ENCODE data around the gene CCSER2. TPM values are rescaled to one million over a fixed set of nuclear protein-coding genes. Genes with fewer than 3 reads are reported as not detected.
"Not testable (repeated sequence)": the region's sequence is repeated elsewhere in the genome, so short reads cannot be mapped to it uniquely, and the experiment has no call there.

Gene CCSER2
- total and polyA plus RNA-seq, 2 experiments from 2014 or later, result 30.6 to 76.8 TPM

DNA sequence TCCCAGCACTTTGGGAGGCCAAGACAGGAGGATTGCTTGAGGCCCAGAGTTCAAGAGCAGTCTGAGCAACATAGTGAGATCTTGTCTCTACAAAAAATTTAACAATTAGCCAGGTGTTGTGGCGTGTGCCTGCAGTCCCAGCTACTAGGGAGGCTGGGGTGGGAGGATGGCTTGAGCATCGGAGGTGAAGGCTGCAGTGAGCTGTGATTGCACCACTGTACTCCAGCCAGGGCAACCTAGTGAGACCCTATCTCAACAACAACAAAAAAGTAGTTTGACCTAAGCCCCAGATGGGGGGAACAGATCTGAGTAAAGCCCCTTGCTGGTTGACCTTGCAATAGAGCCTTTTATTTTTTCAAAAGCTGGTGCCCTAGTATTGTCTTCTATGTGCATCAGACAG, 15.6 kb upstream of the CCSER2 start:
- H3F3A ChIP-seq (ENCODE audit: insufficient read depth), result no peaks in the 10 kb centered on the region
- no peak overlapping the region for H3K4me2 ChIP-seq (ENCODE audit: unreplicated experiment)
- in situ Hi-C loops (cut with MboI), result no loop called here
- H4K20me1 ChIP-seq (ENCODE audit: insufficient read depth), result no peaks in the 10 kb centered on the region
- no peak overlapping the region for H2AFZ ChIP-seq
- TF ChIP-seq EZH2phosphoT487 (IDR thresholded peaks at IDR 0.05; ENCODE audit: insufficient read depth, low read depth) (no peak), EZH2 (IDR thresholded peaks at IDR 0.05; ENCODE audit: insufficient read depth, poor library complexity, severe bottlenecking) (no peak)
- H3K9me3 ChIP-seq (ENCODE audit: low read depth), result no peaks in the 10 kb centered on the region
- DNase-seq, result no peak
- 46 to 57% methylated on average over 2 of the region's 2 CpGs for WGBS, 2 experiments (ENCODE audit: low coverage in 1 of 2, low lambda C conversion rate in 2 of 2, missing lambda C conversion rate in 2 of 2)
- no peaks in the 10 kb centered on the region for H3K27me3 ChIP-seq (replicated peaks; ENCODE audit: insufficient read depth)
- H3K4me1 ChIP-seq (ENCODE audit: insufficient read depth), result no peaks in the 10 kb centered on the region; the same call in 1 of the 2 replicates
- H3K4me3 ChIP-seq, result no peak overlapping the region
- H3K9me2 ChIP-seq (ENCODE audit: insufficient read depth), result no peaks in the 10 kb centered on the region
- H3K9ac ChIP-seq, result no peak overlapping the region
- no peaks in the 10 kb centered on the region for H3K79me2 ChIP-seq (ENCODE audit: insufficient read depth)
- no peaks in the 10 kb centered on the region for H3K36me3 ChIP-seq (ENCODE audit: low read depth)
- no peak overlapping the region for H3K27ac ChIP-seq

DNA sequence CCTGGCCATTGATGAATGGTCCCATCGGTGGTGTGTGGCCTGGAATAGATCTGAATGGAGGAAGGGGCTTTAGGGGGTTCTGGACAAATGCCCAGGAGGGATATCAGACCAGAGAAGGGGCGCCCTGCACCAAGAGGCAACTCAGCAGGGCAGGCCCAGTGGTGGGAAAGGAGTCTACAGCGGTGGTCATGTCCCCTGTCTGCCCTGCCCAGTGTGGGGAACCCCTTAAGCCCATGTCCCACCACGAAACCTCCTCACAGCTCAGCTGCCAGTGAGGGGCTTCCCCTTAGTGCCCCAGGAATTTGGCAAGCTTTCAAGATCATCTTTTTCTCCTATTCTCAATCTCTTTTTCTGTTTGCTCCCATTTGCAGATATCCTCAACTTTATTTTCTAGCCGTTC, 14.1 kb upstream of the CCSER2 start:
- Histone ChIP-seq H3K27me3 (replicated peaks; ENCODE audit: insufficient read depth) (no peaks in the 10 kb centered on the region), H3K4me1 (ENCODE audit: insufficient read depth) (no peaks in the 10 kb centered on the region), H3K4me2 (ENCODE audit: unreplicated experiment) (no peak overlapping the region), H3K4me3 (no peak overlapping the region), H3K79me2 (ENCODE audit: insufficient read depth) (no peaks in the 10 kb centered on the region), H3K36me3 (ENCODE audit: low read depth) (no peaks in the 10 kb centered on the region), H3K9ac (no peak overlapping the region), H3K9me3 (ENCODE audit: low read depth) (no peaks in the 10 kb centered on the region), H2AFZ (no peak overlapping the region), H4K20me1 (ENCODE audit: insufficient read depth) (no peaks in the 10 kb centered on the region), H3K9me2 (ENCODE audit: insufficient read depth) (no peaks in the 10 kb centered on the region), H3K27ac (no peak overlapping the region), H3F3A (ENCODE audit: insufficient read depth) (no peaks in the 10 kb centered on the region)
- in situ Hi-C loops (cut with MboI), result no loop called here
- no peak for DNase-seq
- TF ChIP-seq EZH2 (IDR thresholded peaks at IDR 0.05; ENCODE audit: insufficient read depth, poor library complexity, severe bottlenecking), result no peak
- no peak for TF ChIP-seq EZH2phosphoT487 (IDR thresholded peaks at IDR 0.05; ENCODE audit: insufficient read depth, low read depth)
- WGBS, 2 experiments (ENCODE audit: low coverage in 1 of 2, low lambda C conversion rate in 2 of 2, missing lambda C conversion rate in 2 of 2), result 57 to 65% methylated on average over 4 to 5 of the region's 5 CpGs

DNA sequence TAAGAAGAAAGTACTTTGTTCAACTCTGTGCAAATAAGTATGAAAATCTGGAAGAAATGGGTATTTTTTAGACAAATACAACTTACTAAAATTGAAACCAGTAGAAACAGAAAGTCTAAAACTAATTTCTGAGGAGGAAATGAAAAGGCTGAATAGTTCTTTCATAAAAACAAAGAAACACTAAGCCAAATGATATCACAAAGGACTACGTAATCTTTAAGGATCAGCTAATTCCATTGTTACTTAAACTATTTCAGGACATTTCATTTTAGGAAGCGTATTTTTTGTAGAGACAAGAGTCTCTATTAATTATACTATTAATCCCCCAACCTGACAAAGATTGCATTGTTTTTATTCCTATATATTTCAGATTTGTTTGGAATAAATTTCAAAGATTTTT, 11.2 kb upstream of the CCSER2 start:
- H3K4me2 ChIP-seq (ENCODE audit: unreplicated experiment), result no peak overlapping the region
- in situ Hi-C loops (cut with MboI), result no loop called here
- no peak for DNase-seq
- no peaks in the 10 kb centered on the region for H3K36me3 ChIP-seq (ENCODE audit: low read depth)
- H3K9me2 ChIP-seq (ENCODE audit: insufficient read depth), result no peaks in the 10 kb centered on the region
- no peak overlapping the region for H3K9ac ChIP-seq
- no peaks in the 10 kb centered on the region for H3F3A ChIP-seq (ENCODE audit: insufficient read depth)
- no peaks in the 10 kb centered on the region for H4K20me1 ChIP-seq (ENCODE audit: insufficient read depth)
- no peak overlapping the region for H2AFZ ChIP-seq
- 69 to 72% methylated on average over 2 of the region's 2 CpGs for WGBS, 2 experiments (ENCODE audit: low coverage in 1 of 2, low lambda C conversion rate in 2 of 2, missing lambda C conversion rate in 2 of 2)
- no peak overlapping the region for H3K27ac ChIP-seq
- no peaks in the 10 kb centered on the region for H3K27me3 ChIP-seq (replicated peaks; ENCODE audit: insufficient read depth)
- H3K4me3 ChIP-seq, result no peak overlapping the region
- H3K9me3 ChIP-seq (ENCODE audit: low read depth), result no peaks in the 10 kb centered on the region
- TF ChIP-seq EZH2phosphoT487 (IDR thresholded peaks at IDR 0.05; ENCODE audit: insufficient read depth, low read depth) (no peak), EZH2 (IDR thresholded peaks at IDR 0.05; ENCODE audit: insufficient read depth, poor library complexity, severe bottlenecking) (no peak)
- no peaks in the 10 kb centered on the region for H3K4me1 ChIP-seq (ENCODE audit: insufficient read depth)
- no peaks in the 10 kb centered on the region for H3K79me2 ChIP-seq (ENCODE audit: insufficient read depth)

DNA sequence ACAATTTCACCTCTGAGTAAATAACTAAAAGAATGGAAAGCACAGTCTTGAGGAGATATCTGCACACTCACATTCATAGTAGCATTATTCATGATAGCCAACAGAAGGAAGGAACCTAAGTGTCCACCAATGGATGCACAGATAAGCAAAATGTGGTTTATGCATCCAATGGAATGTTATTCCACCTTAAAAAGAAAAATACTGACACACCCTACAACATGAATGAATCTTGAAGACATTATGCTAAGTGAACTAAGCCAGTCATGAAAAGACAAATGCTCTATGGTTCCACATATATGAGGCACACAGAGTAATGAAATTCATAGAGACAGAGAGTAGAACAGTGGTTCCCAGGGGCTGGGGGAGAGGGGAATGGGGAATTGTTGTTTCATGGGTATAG, 6.5 kb upstream of the CCSER2 start:
- Histone ChIP-seq H3K79me2 (ENCODE audit: insufficient read depth) (no peaks in the 10 kb centered on the region), H2AFZ (no peak overlapping the region), H3K27me3 (replicated peaks; ENCODE audit: insufficient read depth) (no peaks in the 10 kb centered on the region), H3K4me3 (no peak overlapping the region), H3K9ac (no peak overlapping the region), H3K9me2 (ENCODE audit: insufficient read depth) (0 out of 2 replicates have a peak, but pooled peaks cover 3% of the 10 kb centered on the region), H3K27ac (no peak overlapping the region), H3K9me3 (ENCODE audit: low read depth) (no peaks in the 10 kb centered on the region), H4K20me1 (ENCODE audit: insufficient read depth) (no peaks in the 10 kb centered on the region), H3K4me2 (ENCODE audit: unreplicated experiment) (no peak overlapping the region), H3F3A (ENCODE audit: insufficient read depth) (no peaks in the 10 kb centered on the region), H3K4me1 (ENCODE audit: insufficient read depth) (no peaks in the 10 kb centered on the region), H3K36me3 (ENCODE audit: low read depth) (no peaks in the 10 kb centered on the region)
- no peak for DNase-seq
- in situ Hi-C loops (cut with MboI), result no loop called here
- TF ChIP-seq EZH2phosphoT487 (IDR thresholded peaks at IDR 0.05; ENCODE audit: insufficient read depth, low read depth) (no peak), EZH2 (IDR thresholded peaks at IDR 0.05; ENCODE audit: insufficient read depth, poor library complexity, severe bottlenecking) (no peak)

DNA sequence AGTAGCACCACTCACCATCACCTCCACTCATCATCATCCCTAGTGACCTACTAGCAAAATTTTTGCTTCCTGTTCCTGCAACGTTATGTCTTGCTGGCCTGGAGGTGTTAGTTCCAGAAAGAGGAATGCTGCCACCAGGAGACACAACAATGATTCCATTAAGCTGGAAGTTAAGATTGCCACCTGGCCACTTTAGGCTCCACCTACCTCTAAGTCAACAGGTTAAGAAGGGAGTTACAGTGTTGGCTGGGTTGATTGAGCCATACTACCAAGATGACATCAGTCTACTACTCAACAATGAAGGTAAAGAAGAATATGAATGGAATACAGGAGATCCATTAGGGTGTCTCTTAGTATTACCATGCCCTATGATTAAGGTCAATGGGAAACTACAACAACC, 4.8 kb upstream of the CCSER2 start:
- H3K79me2 ChIP-seq (ENCODE audit: insufficient read depth); H3K27ac ChIP-seq; H3K9ac ChIP-seq; H2AFZ ChIP-seq; DNase-seq; H3K4me3 ChIP-seq; in situ Hi-C loops (cut with MboI); H3F3A ChIP-seq (ENCODE audit: insufficient read depth); H4K20me1 ChIP-seq (ENCODE audit: insufficient read depth); H3K4me2 ChIP-seq (ENCODE audit: unreplicated experiment); H3K27me3 ChIP-seq (replicated peaks; ENCODE audit: insufficient read depth); H3K4me1 ChIP-seq (ENCODE audit: insufficient read depth); H3K36me3 ChIP-seq (ENCODE audit: low read depth); H3K9me3 ChIP-seq (ENCODE audit: low read depth); H3K9me2 ChIP-seq (ENCODE audit: insufficient read depth): not testable (repeated sequence)
- WGBS, 2 experiments (ENCODE audit: low coverage in 1 of 2, low lambda C conversion rate in 2 of 2, missing lambda C conversion rate in 2 of 2), result 40 to 46% methylated on average over 1 of the region's 1 CpG

DNA sequence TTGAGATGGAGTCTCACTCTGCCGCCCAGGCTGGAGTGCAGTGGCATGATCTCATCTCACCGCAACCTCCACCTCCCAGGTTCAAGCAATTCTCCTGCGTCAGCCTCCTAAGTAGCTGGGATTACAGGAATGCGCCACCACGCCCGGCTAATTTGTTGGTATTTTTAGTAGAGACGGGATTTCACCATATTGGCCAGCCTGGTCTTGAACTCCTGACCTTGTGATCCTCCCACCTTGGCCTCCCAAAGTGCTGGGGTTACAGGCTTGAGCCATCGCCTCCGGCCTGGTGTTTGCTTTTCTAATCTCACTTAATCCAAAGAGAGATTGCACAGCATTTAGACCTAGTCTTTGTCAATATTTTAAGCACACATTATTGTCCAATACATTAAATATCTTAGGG, 1.4 kb upstream of the CCSER2 start:
- H3K9ac ChIP-seq; H3K9me3 ChIP-seq (ENCODE audit: low read depth); H3K4me2 ChIP-seq (ENCODE audit: unreplicated experiment); H2AFZ ChIP-seq; H3K27ac ChIP-seq; H3F3A ChIP-seq (ENCODE audit: insufficient read depth); H3K27me3 ChIP-seq (replicated peaks; ENCODE audit: insufficient read depth); H3K36me3 ChIP-seq (ENCODE audit: low read depth); H3K4me3 ChIP-seq; H4K20me1 ChIP-seq (ENCODE audit: insufficient read depth); DNase-seq; H3K9me2 ChIP-seq (ENCODE audit: insufficient read depth); in situ Hi-C loops (cut with MboI): not testable (repeated sequence)
- WGBS, 2 experiments (ENCODE audit: low coverage in 1 of 2, low lambda C conversion rate in 2 of 2, missing lambda C conversion rate in 2 of 2), result 81 to 86% methylated on average over 9 of the region's 9 CpGs
- H3K79me2 ChIP-seq (ENCODE audit: insufficient read depth), result peaks cover 32% of the 10 kb centered on the region
- peaks cover 16% of the 10 kb centered on the region for H3K4me1 ChIP-seq (ENCODE audit: insufficient read depth)
